Renal cortical epithelial cell (primary cell): ENCODE results near the gene LST1. TPM values are rescaled to one million over a fixed set of nuclear protein-coding genes. Genes with fewer than 3 reads are reported as not detected.

Experiments used
- total RNA-seq: library from RNA; depleted of rRNA; stranded (reverse); fragments of >200 nt; gene quantifications from 2 replicates; pipeline ENCODE4 v1.2.3, GENCODE V29; 2014

Gene LST1
- total RNA-seq, 1 donor from 2014 or later = not detected

Other genes starting within 250 kb of the LST1 start
- 208 and 644 TPM in 2 replicates for gene HLA-B, start 229.1 kb upstream of the LST1 start, total RNA-seq
- 33.0 and 55.6 TPM in 2 replicates for gene MICA, start 182.7 kb upstream of the LST1 start, total RNA-seq
- 5.3 and 17.5 TPM in 2 replicates for gene MICB, start 88.1 kb upstream of the LST1 start, total RNA-seq
- gene MCCD1, start 57.3 kb upstream of the LST1 start, total RNA-seq = 0.15 TPM in 1 of 2 replicates, not detected in the other
- 234 and 346 TPM in 2 replicates for gene DDX39B, start 44.3 kb upstream of the LST1 start, total RNA-seq
- gene ATP6V1G2, start 39.7 kb upstream of the LST1 start, total RNA-seq = 1.0 TPM in 1 of 2 replicates, not detected in the other
- 17.6 and 30.0 TPM in 2 replicates for gene NFKBIL1, start 38.7 kb upstream of the LST1 start, total RNA-seq
- gene LTA, start 14.0 kb upstream of the LST1 start, total RNA-seq = not detected in 2 replicates
- gene TNF, start 10.7 kb upstream of the LST1 start, total RNA-seq = 2.4 and 7.8 TPM in 2 replicates
- 7.0 and 35.1 TPM in 2 replicates for gene LTB, start 3.9 kb upstream of the LST1 start, total RNA-seq
- not detected in 2 replicates for gene NCR3, start 6.7 kb downstream of the LST1 start, total RNA-seq
- not detected in 2 replicates for gene AIF1, start 29.0 kb downstream of the LST1 start, total RNA-seq
- 13.9 and 90.6 TPM in 2 replicates for gene PRRC2A, start 34.4 kb downstream of the LST1 start, total RNA-seq
- gene BAG6, start 66.4 kb downstream of the LST1 start, total RNA-seq = 130 and 241 TPM in 2 replicates
- 0.69 and 0.80 TPM in 2 replicates for gene APOM, start 69.6 kb downstream of the LST1 start, total RNA-seq
- 28.6 and 32.0 TPM in 2 replicates for gene C6orf47, start 74.5 kb downstream of the LST1 start, total RNA-seq
- gene GPANK1, start 78.7 kb downstream of the LST1 start, total RNA-seq = 9.1 and 16.0 TPM in 2 replicates
- 116 and 121 TPM in 2 replicates for gene CSNK2B, start 79.8 kb downstream of the LST1 start, total RNA-seq
- gene LY6G5B, start 83.7 kb downstream of the LST1 start, total RNA-seq = 2.6 TPM in 1 of 2 replicates, not detected in the other
- gene LY6G5C, start 94.8 kb downstream of the LST1 start, total RNA-seq = 0.40 TPM in 1 of 2 replicates, not detected in the other
- gene ABHD16A, start 117.0 kb downstream of the LST1 start, total RNA-seq = 54.7 and 56.6 TPM in 2 replicates
- gene LY6G6F, start 120.6 kb downstream of the LST1 start, total RNA-seq = not detected in 2 replicates
- gene LY6G6D, start 129.1 kb downstream of the LST1 start, total RNA-seq = not detected in 2 replicates
- not detected in 2 replicates for gene LY6G6C, start 135.5 kb downstream of the LST1 start, total RNA-seq
- gene MPIG6B, start 137.1 kb downstream of the LST1 start, total RNA-seq = not detected in 2 replicates
- 101 and 121 TPM in 2 replicates for gene DDAH2, start 143.0 kb downstream of the LST1 start, total RNA-seq
- gene CLIC1, start 150.3 kb downstream of the LST1 start, total RNA-seq = 345 and 2,008 TPM in 2 replicates
- gene MSH5, start 153.7 kb downstream of the LST1 start, total RNA-seq = 4.4 and 6.6 TPM in 2 replicates
- 0.50 and 0.69 TPM in 2 replicates for gene SAPCD1, start 176.4 kb downstream of the LST1 start, total RNA-seq
- 2.6 and 8.5 TPM in 2 replicates for gene VWA7, start 191.1 kb downstream of the LST1 start, total RNA-seq
- 67.4 and 103 TPM in 2 replicates for gene VARS1, start 209.5 kb downstream of the LST1 start, total RNA-seq
- 16.6 and 46.9 TPM in 2 replicates for gene LSM2, start 220.7 kb downstream of the LST1 start, total RNA-seq
- 0.87 and 2.0 TPM in 2 replicates for gene HSPA1L, start 229.0 kb downstream of the LST1 start, total RNA-seq
- gene HSPA1A, start 229.3 kb downstream of the LST1 start, total RNA-seq = 178 and 296 TPM in 2 replicates
- gene HSPA1B, start 241.5 kb downstream of the LST1 start, total RNA-seq = 197 and 264 TPM in 2 replicates